HuH-7 (cell line): Measurements from ENCODE around the gene FGFR2.
"Not testable (repeated sequence)": the region's sequence is repeated elsewhere in the genome, so short reads cannot be mapped to it uniquely, and the experiment has no call there.

ENCODE experiments used
- DNase-seq: peaks from one replicate; pipeline ENCODE4 v3.0.0; 2011; ENCODE audit warnings: low spot score

The FGFR2 gene

GRCh38 chr10:121524157-121524817 is 74.0 kb downstream of the FGFR2 start:
- DNase-seq, result no peak

- no peak for DNase-seq
Measured at GRCh38 chr10:121522831-121523230, 75.4 kb downstream of the FGFR2 start.

- DNase-seq, result no peak
Measured at GRCh38 chr10:121521794-121522556, 76.3 kb downstream of the FGFR2 start.

GRCh38 chr10:121520526-121520925 is 77.7 kb downstream of the FGFR2 start:
- DNase-seq, result not testable (repeated sequence)

- DNase-seq, result no peak
Measured at GRCh38 chr10:121519901-121520493, 78.2 kb downstream of the FGFR2 start.

GRCh38 chr10:121519411-121519810 is 78.8 kb downstream of the FGFR2 start:
- no peak for DNase-seq

- no peak for DNase-seq
Measured at GRCh38 chr10:121518333-121518732, 79.9 kb downstream of the FGFR2 start.

- DNase-seq, result no peak
Measured at GRCh38 chr10:121516093-121516865, 82.0 kb downstream of the FGFR2 start.

- no peak for DNase-seq
Measured at GRCh38 chr10:121514141-121514865, 83.9 kb downstream of the FGFR2 start.

GRCh38 chr10:121511943-121512342 is 86.3 kb downstream of the FGFR2 start:
- no peak for DNase-seq

GRCh38 chr10:121511460-121511859 is 86.8 kb downstream of the FGFR2 start:
- DNase-seq, result no peak

GRCh38 chr10:121510201-121510771 is 88.0 kb downstream of the FGFR2 start:
- no peak for DNase-seq

GRCh38 chr10:121509796-121510195 is 88.4 kb downstream of the FGFR2 start:
- no peak for DNase-seq

GRCh38 chr10:121509112-121509511 is 89.1 kb downstream of the FGFR2 start:
- no peak for DNase-seq

- DNase-seq, result no peak
Measured at GRCh38 chr10:121503587-121504051, 94.6 kb downstream of the FGFR2 start.

- no peak for DNase-seq
Measured at GRCh38 chr10:121501796-121502195, 96.4 kb downstream of the FGFR2 start.

GRCh38 chr10:121500701-121501332 is 97.4 kb downstream of the FGFR2 start:
- no peak for DNase-seq

GRCh38 chr10:121497513-121498470 is 100.5 kb downstream of the FGFR2 start:
- no peak for DNase-seq

GRCh38 chr10:121495719-121496118 is 102.5 kb downstream of the FGFR2 start:
- DNase-seq, result no peak

GRCh38 chr10:121494296-121494695 is 103.9 kb downstream of the FGFR2 start:
- DNase-seq, result no peak
